IMR-90 (cell line): ENCODE measurements around the gene DNASE1L1. TPM values are rescaled to one million over a fixed set of nuclear protein-coding genes. Genes with fewer than 3 reads are reported as not detected.

Source experiments
- ATAC-seq: fragments of 200-7000 bp; cut with Tn5 transposase; 2 replicates; pipeline ENCODE4 v1.9.1; 2020; ENCODE audit warnings: low read depth, mild to moderate bottlenecking, moderate library complexity
- BruUV-seq: library from RNA; stranded (reverse); fragments of 400-500 nt; replicated peaks from 2 replicates; lab custom pipeline; 2021; lab: Mats Ljungman, UMichigan
- CTCF ChIA-PET: fragments of 300-600 bp; formaldehyde crosslinking; extraction: SDS; loops from one replicate; lab custom pipeline; 2021; ENCODE audit warnings: antibody characterized with exemption; lab: Yijun Ruan, JAX
- POLR2A ChIA-PET: fragments of 300-600 bp; sonication (Branson Sonifier 250); formaldehyde crosslinking; loops from one replicate; lab custom pipeline; 2022; ENCODE audit warnings: antibody characterized with exemption; ENCODE audit not compliant: unreplicated experiment; lab: Charles Lee
- DNase-seq: peaks from one replicate; pipeline ENCODE4 v3.0.0; 2013
- H2AFZ ChIP-seq: replicated peaks from 2 replicates; pipeline ENCODE3; 2013; ENCODE audit warnings: low read length, mild to moderate bottlenecking; ENCODE audit not compliant: poor library complexity
- H2AK5ac ChIP-seq: 2 replicates; pipeline ENCODE4 v1.6.1; 2013; ENCODE audit warnings: low read depth, low read length, inconsistent platforms
- H2AK9ac ChIP-seq: replicated peaks from 2 replicates; pipeline ENCODE3; 2013; ENCODE audit warnings: mild to moderate bottlenecking, low read depth, low read length, moderate library complexity; ENCODE audit not compliant: poor library complexity
- H2BK120ac ChIP-seq: 2 replicates; pipeline ENCODE4 v1.6.1; 2013; ENCODE audit warnings: low read depth, low read length, inconsistent platforms
- H2BK15ac ChIP-seq: 3 replicates; pipeline ENCODE4 v1.6.1; 2013; ENCODE audit warnings: low read depth, low read length, inconsistent platforms
- H2BK20ac ChIP-seq: 2 replicates; pipeline ENCODE4 v1.6.1; 2013; ENCODE audit warnings: low read depth, mild to moderate bottlenecking, inconsistent platforms, low read length, moderate library complexity
- H2BK5ac ChIP-seq: 2 replicates; pipeline ENCODE4 v1.6.1; 2013; ENCODE audit warnings: mild to moderate bottlenecking, low read depth, low read length, inconsistent platforms; ENCODE audit not compliant: poor library complexity, severe bottlenecking
- H3K14ac ChIP-seq: replicated peaks from 2 replicates; pipeline ENCODE4 v1.6.1; 2013; ENCODE audit warnings: low read depth, low read length, inconsistent platforms
- H3K18ac ChIP-seq: 2 replicates; pipeline ENCODE4 v1.6.1; 2013; ENCODE audit warnings: low read depth, low read length, control low read depth
- H3K23ac ChIP-seq: 2 replicates; pipeline ENCODE4 v1.6.1; 2013; ENCODE audit warnings: low read depth, low read length, inconsistent platforms
- H3K27ac ChIP-seq: 2 replicates; pipeline ENCODE4 v1.5.1; 2013; ENCODE audit warnings: mild to moderate bottlenecking, control low read depth, low read length; ENCODE audit not compliant: insufficient read depth
- H3K27me3 ChIP-seq: 2 replicates; pipeline ENCODE4 v1.6.1; 2013; ENCODE audit warnings: low read length; ENCODE audit not compliant: control insufficient read depth, insufficient read depth
- H3K36me3 ChIP-seq: 2 replicates; pipeline ENCODE4 v1.6.1; 2013; ENCODE audit warnings: low read length, mixed read lengths; ENCODE audit not compliant: control insufficient read depth, insufficient read depth
- H3K4ac ChIP-seq: 2 replicates; pipeline ENCODE4 v1.6.1; 2013; ENCODE audit warnings: low read depth, low read length, inconsistent platforms
- H3K4me1 ChIP-seq: 2 replicates; pipeline ENCODE4 v1.6.1; 2013; ENCODE audit warnings: low read length, mixed read lengths; ENCODE audit not compliant: control insufficient read depth, insufficient read depth
- H3K4me2 ChIP-seq: 2 replicates; pipeline ENCODE4 v1.6.1; 2013; ENCODE audit warnings: low read depth, mild to moderate bottlenecking, control low read depth, low read length, moderate library complexity
- H3K4me3 ChIP-seq: 2 replicates; pipeline ENCODE4 v1.5.1; 2013; ENCODE audit warnings: low read depth, mild to moderate bottlenecking, control low read depth, low read length, moderate library complexity; ENCODE audit not compliant: insufficient read depth
- H3K56ac ChIP-seq: 2 replicates; pipeline ENCODE4 v1.6.1; 2013; ENCODE audit warnings: low read length, inconsistent platforms; ENCODE audit not compliant: insufficient read depth; ENCODE audit errors: extremely low read depth
- H3K79me1 ChIP-seq, 2 experiments: 2 replicates each; pipeline ENCODE4 v1.6.1; 2013; ENCODE audit warnings: low read length in 2 of 2, inconsistent platforms in 1 of 2, low read depth in 1 of 2
- H3K9ac ChIP-seq: 2 replicates; pipeline ENCODE4 v1.6.1; 2013; ENCODE audit warnings: low read depth, low read length, control low read depth
- H3K9me1 ChIP-seq: 2 replicates; pipeline ENCODE4 v1.6.1; 2013; ENCODE audit warnings: low read length, inconsistent platforms; ENCODE audit not compliant: insufficient read depth
- H3K9me3 ChIP-seq: 2 replicates; pipeline ENCODE4 v1.6.1; 2013; ENCODE audit warnings: low read length; ENCODE audit not compliant: control insufficient read depth, insufficient read depth
- H4K20me1 ChIP-seq: 2 replicates; pipeline ENCODE4 v1.6.1; 2013; ENCODE audit warnings: low read length, inconsistent platforms; ENCODE audit not compliant: insufficient read depth
- H4K5ac ChIP-seq: 2 replicates; pipeline ENCODE4 v1.6.1; 2013; ENCODE audit warnings: mild to moderate bottlenecking, low read depth, low read length, control low read depth
- H4K8ac ChIP-seq, 2 experiments: 2 replicates each; pipeline ENCODE4 v1.6.1; 2013; ENCODE audit warnings: low read depth in 2 of 2, low read length in 2 of 2, control low read depth in 1 of 2, inconsistent platforms in 1 of 2
- H4K91ac ChIP-seq: 2 replicates; pipeline ENCODE4 v1.6.1; 2013; ENCODE audit warnings: low read depth, low read length, inconsistent platforms; ENCODE audit not compliant: insufficient read depth
- BHLHE40 ChIP-seq: fragments of 150-350 bp; IDR thresholded peaks from 2 replicates; pipeline ENCODE4 v1.6.1; 2016; ENCODE audit warnings: mild to moderate bottlenecking, low read depth, low read length
- MAZ ChIP-seq: IDR thresholded peaks from 2 replicates; pipeline ENCODE4 v1.6.1; 2012; ENCODE audit warnings: low read depth, mild to moderate bottlenecking, low read length, improper control_type of control experiment, moderate library complexity, borderline replicate concordance
- WGBS, 2 experiments: methylation state at CpG; one replicate each; pipeline versions ENCODE4 v1.1.5 to v1.1.7; 2013; ENCODE audit warnings: missing lambda C conversion rate in 2 of 2; ENCODE audit not compliant: insufficient read length in 1 of 2; ENCODE audit errors: extremely low coverage in 2 of 2; 5-methylcytosine and 5-hydroxymethylcytosine counted together
- dilution Hi-C: fragments of 300-500 bp; cut with HindIII; formaldehyde crosslinking; loops from one replicate; pipeline ENCODE4 v1.14.3; 2018; ENCODE audit warnings: low sequenced_read_pairs; ENCODE audit not compliant: unreplicated experiment
- in situ Hi-C: fragments of 300-500 bp; cut with MboI; formaldehyde crosslinking; loops from 3 replicates; pipeline ENCODE4 v1.14.3; 2019; ENCODE audit warnings: low sequenced_read_pairs, inconsistent platforms, mixed read lengths
- intact Hi-C: fragments of 100-400 bp; cut with micrococcal nuclease; formaldehyde crosslinking; loops from 2 replicates; pipeline ENCODE4 v1.10.0; 2022
- polyA plus RNA-seq, 3 experiments: library from polyadenylated mRNA; depleted of rRNA; stranded (reverse); fragments of >200 nt; gene quantifications; 2 replicates each; pipeline ENCODE4 v1.2.3, GENCODE V29; 2012; ENCODE audit warnings: low replicate concordance in 1 of 3
- total RNA-seq: library from RNA; depleted of rRNA; stranded (reverse); fragments of >200 nt; gene quantifications from 2 replicates; pipeline ENCODE4 v1.2.3, GENCODE V29; 2012
- TF ChIP-seq, protein P1 (sequence below): fragments of 150-350 bp; IDR thresholded peaks from 2 replicates; pipeline ENCODE4 v1.6.1; 2017; ENCODE audit warnings: mild to moderate bottlenecking, antibody characterized with exemption, low read length, low read depth
- TF ChIP-seq, protein P2 (sequence below): fragments of 150-350 bp; IDR thresholded peaks from 2 replicates; pipeline ENCODE4 v1.6.1; 2016; ENCODE audit warnings: low read depth, mild to moderate bottlenecking, low read length, moderate library complexity, borderline replicate concordance

Gene DNASE1L1
- total and polyA plus RNA-seq, 2 of the 4 experiments (the other 2 are of a cell fraction) = 51.4 to 55.5 TPM

DNA sequence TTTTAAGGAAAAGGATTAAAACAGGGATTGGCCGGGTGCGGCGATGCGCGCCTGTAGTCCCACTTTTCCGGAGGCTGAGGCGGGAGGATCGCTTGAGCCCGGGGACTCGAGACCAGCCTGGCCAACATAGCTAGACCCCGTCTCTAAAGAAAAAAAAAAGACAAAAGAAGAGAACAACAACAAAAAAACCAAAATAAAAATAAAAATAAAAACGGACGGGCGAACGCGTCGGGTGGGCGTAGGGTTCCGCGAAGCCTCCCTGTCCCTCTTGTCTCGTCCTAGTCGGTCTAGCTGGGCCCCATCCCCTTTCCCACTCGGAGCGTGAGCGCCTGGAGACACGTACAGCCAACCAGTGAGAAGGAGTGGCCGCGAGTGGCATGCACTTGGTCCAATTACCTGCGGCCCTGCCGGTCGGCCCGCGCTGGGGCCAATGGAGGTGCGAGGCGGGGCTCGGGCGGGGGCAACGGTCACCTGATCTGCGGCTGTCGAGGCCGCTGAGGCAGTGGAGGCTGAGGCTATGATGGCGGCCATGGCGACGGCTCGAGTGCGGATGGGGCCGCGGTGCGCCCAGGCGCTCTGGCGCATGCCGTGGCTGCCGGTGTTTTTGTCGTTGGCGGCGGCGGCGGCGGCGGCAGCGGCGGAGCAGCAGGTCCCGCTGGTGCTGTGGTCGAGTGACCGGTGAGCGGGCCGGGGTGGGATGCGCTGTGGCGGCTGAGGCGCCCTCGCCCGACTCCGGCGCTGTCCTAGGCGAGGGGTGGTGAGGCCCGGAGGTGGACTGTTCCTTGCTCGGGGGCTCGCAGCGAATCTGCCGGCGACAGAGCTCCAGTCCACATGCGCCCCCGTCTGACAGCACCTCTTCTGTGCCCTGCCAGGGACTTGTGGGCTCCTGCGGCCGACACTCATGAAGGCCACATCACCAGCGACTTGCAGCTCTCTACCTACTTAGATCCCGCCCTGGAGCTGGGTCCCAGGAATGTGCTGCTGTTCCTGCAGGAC lies 19.4 kb upstream of the DNASE1L1 start, which contains the start of gene ATP6AP1:
ATP6AP1 (plus strand) TSS at position 502 of the 996 bp plus-strand sequence; CDS start at position 518, 16 bp downstream.
- peak within 1 kb of the TSS; percentile 80; the same call in 1 of the 2 replicates for H2AK5ac ChIP-seq
- H3K27ac ChIP-seq = peak within 1 kb of the TSS; percentile 50
- H4K8ac ChIP-seq = peak within 1 kb of the TSS; percentile 70 to 84
- no peak within 1 kb of the TSS for H2BK120ac ChIP-seq
- H2BK5ac ChIP-seq = peak within 1 kb of the TSS; percentile 37
- 52% methylated on average over 53 of the region's 87 CpGs; no CpG with 5 or more reads in 1 of the 2 experiments for WGBS, 2 experiments
- no peak within 1 kb of the TSS for H3K18ac ChIP-seq
- H3K27me3 ChIP-seq = no peaks in the 10 kb centered on the region
- TF ChIP-seq, protein P1, sequence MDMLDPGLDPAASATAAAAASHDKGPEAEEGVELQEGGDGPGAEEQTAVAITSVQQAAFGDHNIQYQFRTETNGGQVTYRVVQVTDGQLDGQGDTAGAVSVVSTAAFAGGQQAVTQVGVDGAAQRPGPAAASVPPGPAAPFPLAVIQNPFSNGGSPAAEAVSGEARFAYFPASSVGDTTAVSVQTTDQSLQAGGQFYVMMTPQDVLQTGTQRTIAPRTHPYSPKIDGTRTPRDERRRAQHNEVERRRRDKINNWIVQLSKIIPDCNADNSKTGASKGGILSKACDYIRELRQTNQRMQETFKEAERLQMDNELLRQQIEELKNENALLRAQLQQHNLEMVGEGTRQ = peak; percentile 83
- TF ChIP-seq BHLHE40 (peak; percentile 37; the same call in 1 of the 2 replicates), MAZ (peak; percentile 74; the same call in 1 of the 2 replicates)
- TF ChIP-seq, protein P2, sequence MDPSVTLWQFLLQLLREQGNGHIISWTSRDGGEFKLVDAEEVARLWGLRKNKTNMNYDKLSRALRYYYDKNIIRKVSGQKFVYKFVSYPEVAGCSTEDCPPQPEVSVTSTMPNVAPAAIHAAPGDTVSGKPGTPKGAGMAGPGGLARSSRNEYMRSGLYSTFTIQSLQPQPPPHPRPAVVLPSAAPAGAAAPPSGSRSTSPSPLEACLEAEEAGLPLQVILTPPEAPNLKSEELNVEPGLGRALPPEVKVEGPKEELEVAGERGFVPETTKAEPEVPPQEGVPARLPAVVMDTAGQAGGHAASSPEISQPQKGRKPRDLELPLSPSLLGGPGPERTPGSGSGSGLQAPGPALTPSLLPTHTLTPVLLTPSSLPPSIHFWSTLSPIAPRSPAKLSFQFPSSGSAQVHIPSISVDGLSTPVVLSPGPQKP = no peak
- H2AK9ac ChIP-seq = peak within 1 kb of the TSS; percentile 83
- 0 out of 3 replicates have a peak within 1 kb of the TSS, but pooled peaks have one; percentile 13 for H2BK15ac ChIP-seq
- H4K5ac ChIP-seq = peak within 1 kb of the TSS; percentile 69
- ChIA-PET POLR2A (interaction anchor here (0.7 kb wide), 1 partner anchor 82 kb away, joined by 3 read pairs; no protein-coding TSS in a partner anchor), CTCF (interaction anchor here (1.2 kb wide), 1 partner anchor 14 kb away, joined by 6 read pairs; no protein-coding TSS in a partner anchor)
- H4K91ac ChIP-seq = no peak within 1 kb of the TSS
- BruUV-seq = no TSS peak
- peaks cover 7% of the 10 kb centered on the region for H4K20me1 ChIP-seq
- peak within 1 kb of the TSS; percentile 91 for H3K4me2 ChIP-seq
- H3K4me1 ChIP-seq = peaks cover 2% of the 10 kb centered on the region; the same call in 1 of the 2 replicates
- peaks cover 13% of the 10 kb centered on the region; the same call in 1 of the 2 replicates for H3K36me3 ChIP-seq
- no peak within 1 kb of the TSS for H2BK20ac ChIP-seq
- ATAC-seq = peak; percentile 99
- H3K79me1 ChIP-seq = peaks cover 7 to 22% of the 10 kb centered on the region in 2 experiments
- H3K56ac ChIP-seq = no peak within 1 kb of the TSS
- intact Hi-C loops (no loop called here), in situ Hi-C loops (no loop called here), dilution Hi-C loops (no loop called here)
- H3K4me3 ChIP-seq = peak within 1 kb of the TSS; percentile 78
- no peak within 1 kb of the TSS for H3K23ac ChIP-seq
- peak within 1 kb of the TSS; percentile 46; the same call in 1 of the 2 replicates for H3K14ac ChIP-seq
- peak within 1 kb of the TSS; percentile 67 for H3K4ac ChIP-seq
- H2AFZ ChIP-seq = peak within 1 kb of the TSS; percentile 92
- DNase-seq = peak; percentile 92
- H3K9me1 ChIP-seq = peaks cover 3% of the 10 kb centered on the region; the same call in 1 of the 2 replicates
- peak within 1 kb of the TSS; percentile 72 for H3K9ac ChIP-seq
- H3K9me3 ChIP-seq = no peaks in the 10 kb centered on the region
